Measurements from ENCODE around the gene NBEAL1. TPM values are rescaled to one million over a fixed set of nuclear protein-coding genes. Genes with fewer than 3 reads are reported as not detected.
"Not testable (repeated sequence)": the region's sequence is repeated elsewhere in the genome, so short reads cannot be mapped to it uniquely, and the experiment has no call there.

NBEAL1 gene
- total RNA-seq, 1 donor: 48.9 TPM

DNA sequence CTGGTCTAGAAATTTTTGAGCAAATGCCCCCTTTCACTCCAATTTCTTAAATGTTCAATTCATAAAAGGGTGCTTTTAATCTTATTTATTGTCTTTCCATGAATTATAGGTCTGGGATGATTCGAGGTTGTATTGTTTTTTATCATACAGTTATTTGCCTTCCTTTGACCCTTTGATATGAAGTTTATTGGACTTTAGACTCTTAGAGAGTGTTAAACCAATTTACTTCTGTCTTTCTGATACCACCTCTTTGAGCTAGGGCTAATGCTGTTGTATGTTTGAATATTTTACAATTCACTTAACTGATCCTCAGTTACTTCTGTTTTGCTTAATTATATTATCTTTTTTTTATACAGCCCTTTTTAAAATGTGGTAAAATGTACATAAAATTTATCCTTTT is 134.5 kb downstream of the NBEAL1 start:
- no peak for DNase-seq (ENCODE audit: low read depth)
- no peak overlapping the region for H3K4me3 ChIP-seq (ENCODE audit: low read depth, low read length)
- TF ChIP-seq CTCF (IDR thresholded peaks at IDR 0.05; ENCODE audit: insufficient read depth, low read length): no peak

DNA sequence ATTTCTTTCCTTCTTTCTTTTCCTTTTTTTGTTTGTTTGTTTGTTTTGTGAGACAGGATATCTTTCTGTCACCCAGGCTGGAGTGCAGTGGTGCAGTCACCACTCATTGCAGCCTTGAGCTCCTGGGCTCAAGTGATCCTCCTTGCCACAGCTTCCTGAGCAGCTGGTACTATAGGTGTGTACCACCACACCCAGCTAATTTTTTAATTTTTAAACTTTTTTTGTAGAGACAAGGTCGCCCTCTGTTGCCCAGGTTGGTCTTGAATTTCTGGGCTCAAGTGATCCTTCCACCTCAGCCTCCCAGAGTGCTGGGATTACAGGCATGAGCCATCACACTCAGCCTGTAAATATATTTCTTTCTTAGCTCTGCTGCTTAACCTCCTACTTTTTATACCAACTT is 140.7 kb downstream of the NBEAL1 start:
- H3K4me3 ChIP-seq (ENCODE audit: low read depth, low read length): no peak overlapping the region
- DNase-seq (ENCODE audit: low read depth): no peak
- TF ChIP-seq CTCF (IDR thresholded peaks at IDR 0.05; ENCODE audit: insufficient read depth, low read length): no peak

- not testable (repeated sequence) for H3K4me3 ChIP-seq (ENCODE audit: low read depth, low read length); DNase-seq (ENCODE audit: low read depth)
Observed at GRCh38 chr2:203162722-203163121, 148.0 kb downstream of the NBEAL1 start.

GRCh38 chr2:203164311-203164935 is 149.7 kb downstream of the NBEAL1 start:
- H3K4me3 ChIP-seq (ENCODE audit: low read depth, low read length): no peak overlapping the region
- no peak for DNase-seq (ENCODE audit: low read depth)
- TF ChIP-seq CTCF (IDR thresholded peaks at IDR 0.05; ENCODE audit: insufficient read depth, low read length): no peak

DNA sequence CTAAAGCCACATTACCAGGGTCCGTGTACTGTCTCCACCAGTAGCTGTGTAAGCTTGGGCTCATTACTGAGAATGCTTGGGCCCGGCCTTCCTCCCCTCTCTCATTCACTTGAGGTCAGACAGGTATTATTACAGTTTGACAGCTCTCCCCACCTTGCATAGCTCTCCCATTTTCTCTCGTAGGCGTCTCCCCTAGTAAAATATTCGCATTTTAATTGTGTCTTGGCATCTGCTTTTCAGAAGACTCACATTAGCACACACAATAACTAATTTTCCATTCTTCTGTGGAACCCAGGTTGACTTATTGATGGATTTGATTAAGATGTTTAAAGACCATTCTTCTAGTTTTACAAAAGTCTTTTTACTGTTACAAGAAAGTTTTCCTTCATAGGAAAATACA is 153.1 kb downstream of the NBEAL1 start:
- TF ChIP-seq CTCF (IDR thresholded peaks at IDR 0.05; ENCODE audit: insufficient read depth, low read length): no peak
- DNase-seq (ENCODE audit: low read depth): no peak
- no peak overlapping the region for H3K4me3 ChIP-seq (ENCODE audit: low read depth, low read length)

GRCh38 chr2:203170502-203170901 is 155.8 kb downstream of the NBEAL1 start:
- H3K4me3 ChIP-seq (ENCODE audit: low read depth, low read length): no peak overlapping the region
- no peak for DNase-seq (ENCODE audit: low read depth)
- TF ChIP-seq CTCF (IDR thresholded peaks at IDR 0.05; ENCODE audit: insufficient read depth, low read length): no peak

- no peak for DNase-seq (ENCODE audit: low read depth)
- H3K4me3 ChIP-seq (ENCODE audit: low read depth, low read length): no peak overlapping the region
- TF ChIP-seq CTCF (IDR thresholded peaks at IDR 0.05; ENCODE audit: insufficient read depth, low read length): no peak
Observed at GRCh38 chr2:203175371-203175770, 160.7 kb downstream of the NBEAL1 start.

Data from fibroblast of the aortic adventitia (primary cell).